Stimulated activated CD8-positive, alpha-beta memory T cell treated with anti-CD3 and anti-CD28 coated beads, Interleukin-4, amount 100 ng/mL, for 24 hours (primary cell): ENCODE measurements around the gene HIP1.
"Not testable (repeated sequence)": the region's sequence is repeated elsewhere in the genome, so short reads cannot be mapped to it uniquely, and the experiment has no call there.

Experiments used
- DNase-seq: peaks from one replicate; pipeline ENCODE4 v3.0.0-alpha.2; 2020; ENCODE audit warnings: low read depth

HIP1 gene

DNA sequence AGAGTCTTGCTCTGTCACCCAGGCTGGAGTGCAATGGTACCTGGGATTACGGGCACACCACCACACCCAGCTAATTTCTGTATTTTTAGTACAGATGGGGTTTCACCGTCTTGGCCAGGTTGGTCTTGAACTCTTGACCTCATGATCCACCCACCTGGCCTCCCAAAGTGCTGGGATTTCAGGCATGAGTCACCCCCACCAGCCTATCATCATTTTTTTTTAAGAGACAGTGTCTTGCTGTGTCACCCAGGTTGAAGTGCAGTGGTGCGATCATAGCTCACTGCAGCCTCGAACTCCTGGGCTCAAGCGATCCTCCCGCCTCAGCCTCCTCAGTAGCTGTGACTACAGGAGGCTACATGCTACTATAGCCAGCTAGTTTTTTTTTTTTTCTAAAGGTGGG, 56.7 kb downstream of the HIP1 start:
- not testable (repeated sequence) for DNase-seq

DNA sequence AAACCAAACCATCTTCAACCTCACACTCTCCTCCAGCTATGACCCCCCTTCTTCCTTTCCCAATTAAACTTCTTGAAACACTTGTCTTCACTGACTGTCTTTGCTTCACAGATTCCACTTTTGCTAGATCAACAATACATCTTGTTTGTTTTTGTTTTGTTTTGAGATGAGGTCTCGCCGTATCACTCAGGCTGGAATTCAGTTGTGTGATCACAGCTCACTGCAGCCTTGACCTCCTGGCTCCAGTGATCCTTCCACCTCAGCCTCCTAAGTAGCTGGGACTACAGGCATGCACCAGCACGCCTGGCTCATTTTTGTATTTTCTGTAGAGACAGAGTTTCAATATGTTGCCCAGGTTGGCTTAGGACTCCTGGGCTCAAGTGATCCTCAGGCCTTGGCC, 59.7 kb downstream of the HIP1 start:
- no peak for DNase-seq

DNA sequence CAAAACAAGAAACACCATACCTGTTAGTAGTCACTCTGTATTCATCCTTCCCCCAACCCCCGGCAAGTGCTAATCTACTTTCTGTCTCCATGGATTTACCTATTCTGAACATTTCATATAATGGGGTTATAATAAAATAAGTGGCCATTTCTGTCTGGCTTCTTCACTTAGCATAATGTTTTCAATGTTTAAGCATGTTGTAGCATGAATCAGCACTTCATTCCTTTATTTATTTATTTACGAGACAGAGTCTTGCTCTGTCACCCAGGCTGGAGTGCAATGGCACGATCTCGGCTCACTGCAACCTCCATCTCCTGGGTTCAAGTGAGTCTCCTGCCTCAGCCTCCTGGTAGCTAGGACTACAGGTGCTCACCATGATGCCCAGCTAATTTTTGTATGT, 69.2 kb downstream of the HIP1 start:
- DNase-seq, result no peak

DNA sequence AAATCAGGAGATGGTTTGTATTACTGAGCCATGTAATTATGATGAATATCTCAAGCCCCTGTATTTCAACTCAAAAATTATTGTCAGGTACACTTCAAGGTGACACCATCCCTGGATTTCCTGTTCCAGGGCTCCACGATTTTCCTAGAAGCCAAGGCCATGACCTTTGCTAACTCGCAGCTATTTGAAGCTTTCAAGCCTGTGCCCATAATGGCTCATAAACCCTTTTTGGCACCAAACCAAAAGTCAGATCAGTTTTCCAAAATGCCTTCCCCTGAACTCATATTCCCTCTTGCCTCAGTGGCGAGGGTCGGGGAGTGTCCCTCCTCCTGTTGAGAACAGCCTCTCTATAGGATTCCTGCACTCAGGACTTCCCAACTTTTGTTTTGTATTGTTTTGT, 70.8 kb downstream of the HIP1 start:
- no peak for DNase-seq

DNA sequence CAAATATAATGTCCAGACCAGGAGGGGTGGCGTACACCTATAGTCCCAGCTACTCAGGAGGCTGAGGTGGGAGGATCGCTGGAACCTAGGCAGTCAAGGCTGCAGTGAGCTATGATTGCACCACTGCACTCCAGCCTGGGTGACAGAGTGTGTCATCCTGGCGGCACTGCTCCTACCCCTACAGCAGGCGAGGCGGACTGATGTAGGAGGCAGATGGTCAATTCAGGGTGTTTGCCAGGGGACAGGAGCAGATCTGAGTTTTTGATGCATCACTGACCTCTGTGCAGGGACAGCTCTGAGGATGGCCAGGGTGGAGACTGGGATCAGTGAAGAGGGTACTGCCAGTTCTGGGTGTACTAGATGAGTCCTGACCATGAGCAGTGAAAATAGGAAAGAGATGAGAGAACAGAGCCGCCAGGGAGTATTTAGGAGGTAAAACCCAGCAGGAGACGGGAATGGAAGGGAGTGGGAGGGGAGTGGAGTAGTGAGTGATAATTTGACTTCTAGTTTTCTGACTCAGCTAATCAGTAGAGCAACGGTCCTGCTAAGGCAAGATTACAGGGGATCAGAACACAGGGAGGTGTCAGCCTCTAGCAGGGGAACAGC, 75.3 kb downstream of the HIP1 start:
- DNase-seq, result no peak

DNA sequence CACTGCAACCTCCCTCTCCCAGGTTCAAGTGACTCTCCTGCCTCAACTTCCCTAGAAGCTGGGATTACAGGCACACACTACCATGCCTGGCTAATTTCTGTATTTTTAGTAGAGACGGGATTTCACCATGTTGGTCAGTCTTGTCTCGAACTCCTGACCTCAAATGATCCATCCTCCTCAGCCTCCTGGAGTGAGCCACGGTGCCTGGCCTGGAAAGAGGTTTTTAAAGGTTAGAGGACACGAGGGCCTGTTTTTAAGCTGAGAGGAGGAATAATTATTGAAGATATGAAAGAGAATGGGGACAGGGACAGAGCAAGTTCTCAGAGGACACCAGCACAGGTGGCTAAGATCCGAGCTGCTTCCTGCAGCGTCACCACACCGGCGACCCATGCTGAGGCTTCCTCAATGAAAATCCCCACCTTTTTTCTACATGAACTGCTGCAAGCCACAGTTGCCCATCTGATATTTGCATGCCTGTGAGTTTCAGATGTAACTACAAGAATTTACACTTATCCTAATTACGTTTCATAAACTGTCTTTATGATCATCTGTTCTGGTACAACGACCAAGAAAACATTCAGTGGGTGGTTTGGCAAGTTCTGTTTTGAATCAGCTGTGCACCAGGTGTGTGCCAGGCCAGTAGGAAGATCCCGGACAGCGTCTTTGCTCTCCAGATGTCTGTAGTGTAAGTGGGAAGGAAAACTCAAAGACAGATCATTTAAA, 76.0 kb downstream of the HIP1 start:
- DNase-seq, result no peak

DNA sequence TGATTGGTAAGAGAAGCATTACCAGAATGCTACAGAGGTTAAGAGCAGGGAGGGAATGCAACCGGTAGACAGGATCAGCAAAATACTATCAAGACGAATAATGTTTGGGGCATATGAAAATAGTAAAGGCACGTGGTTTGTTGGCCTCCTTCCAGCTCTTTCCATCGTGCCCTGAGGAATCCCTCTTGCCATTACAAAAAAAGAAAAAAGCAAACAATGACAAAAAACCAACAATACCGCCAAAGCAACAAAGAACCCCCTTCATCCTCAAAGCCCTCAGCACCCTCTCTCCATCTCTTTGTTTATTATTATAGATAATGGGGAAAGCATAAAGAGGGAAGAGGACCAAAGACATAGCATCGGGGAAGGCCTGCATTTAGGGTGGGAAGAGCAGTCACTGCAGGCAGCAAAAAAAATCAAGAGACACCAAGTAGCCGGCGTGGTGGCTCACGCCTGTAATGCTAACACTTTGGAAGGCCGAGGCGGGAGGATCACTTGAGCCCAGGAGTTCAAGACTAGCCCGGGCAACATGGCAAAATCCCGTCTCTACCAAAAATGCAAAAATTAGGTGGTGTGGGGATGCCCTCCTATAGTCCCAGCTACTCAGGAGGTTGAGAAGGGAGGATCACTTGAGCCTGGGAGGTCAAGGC, 78.0 kb downstream of the HIP1 start:
- DNase-seq, result no peak

DNA sequence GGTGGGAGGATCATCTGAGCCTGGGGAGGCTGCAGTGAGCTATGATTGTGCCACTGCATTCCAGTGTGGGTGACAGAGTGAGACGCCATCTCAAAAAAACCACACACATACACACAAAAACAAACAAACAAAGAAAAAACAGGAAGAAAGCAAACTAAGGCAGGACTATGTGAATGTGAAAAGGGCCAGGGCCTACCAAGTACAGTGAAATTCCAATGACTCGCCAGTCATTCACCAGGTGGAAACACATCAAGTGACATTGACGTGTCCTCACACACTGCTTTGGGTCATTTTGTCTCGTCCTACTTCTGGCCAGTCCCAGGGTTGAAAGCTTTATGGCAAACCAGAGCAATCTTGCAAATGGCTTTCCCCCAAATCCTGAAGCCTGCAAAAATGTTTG, 79.9 kb downstream of the HIP1 start:
- no peak for DNase-seq

DNA sequence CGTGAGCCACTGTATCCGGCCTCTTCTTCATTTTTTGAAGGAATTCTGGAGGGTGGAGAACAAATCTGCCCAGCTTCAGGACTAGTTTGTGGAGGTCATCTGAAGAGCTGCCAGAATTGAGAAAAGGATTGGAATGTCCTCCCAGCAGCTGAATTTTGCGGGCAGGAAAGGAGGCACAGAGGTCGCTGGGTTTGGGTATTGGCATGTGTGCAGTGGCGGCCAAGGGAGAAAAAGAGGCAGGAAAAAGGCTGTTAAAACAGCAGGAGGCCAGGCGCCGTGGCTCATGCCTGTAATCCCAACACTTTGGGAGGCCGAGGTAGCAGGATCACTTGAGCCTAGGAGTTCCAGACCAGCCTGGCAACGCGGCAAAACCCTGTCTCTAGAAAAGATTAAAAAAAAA, 80.4 kb downstream of the HIP1 start:
- no peak for DNase-seq

DNA sequence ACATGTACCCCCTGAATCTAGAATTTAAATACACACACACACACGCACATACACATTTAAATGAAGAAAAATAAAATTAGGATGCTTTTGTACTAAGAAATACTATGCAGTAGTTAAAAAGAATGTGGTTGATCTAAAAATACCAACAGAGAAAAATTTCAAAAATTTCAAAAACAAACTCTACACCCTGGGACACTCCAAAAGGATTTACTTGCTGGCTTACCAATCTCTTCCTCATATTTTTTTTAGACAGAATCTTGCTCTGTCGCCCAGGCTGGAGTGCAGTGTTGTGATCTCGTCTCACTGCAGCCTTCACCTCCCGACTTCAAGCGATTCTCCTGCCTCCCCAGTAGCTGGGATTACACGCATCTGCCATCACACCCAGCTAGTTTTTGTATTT, 80.9 kb downstream of the HIP1 start:
- DNase-seq, result no peak

DNA sequence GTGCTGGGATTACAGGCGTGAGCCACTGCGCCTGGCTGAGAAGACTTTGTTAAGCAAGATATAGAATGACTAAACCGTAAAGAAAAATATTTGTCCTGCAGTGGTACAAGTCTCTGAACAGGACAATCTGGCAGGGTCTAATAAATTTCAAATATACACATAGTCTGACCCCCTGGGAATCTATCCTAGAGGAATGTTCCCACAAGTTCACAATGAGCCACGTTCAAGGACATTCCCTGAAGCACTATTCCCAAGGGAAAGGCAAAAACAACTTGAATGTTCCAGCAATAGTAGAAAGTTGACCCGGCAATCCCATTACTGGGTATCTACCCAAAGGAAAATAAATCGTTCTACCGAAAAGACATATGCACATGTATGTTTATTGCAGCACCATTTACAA, 82.0 kb downstream of the HIP1 start:
- DNase-seq, result no peak

DNA sequence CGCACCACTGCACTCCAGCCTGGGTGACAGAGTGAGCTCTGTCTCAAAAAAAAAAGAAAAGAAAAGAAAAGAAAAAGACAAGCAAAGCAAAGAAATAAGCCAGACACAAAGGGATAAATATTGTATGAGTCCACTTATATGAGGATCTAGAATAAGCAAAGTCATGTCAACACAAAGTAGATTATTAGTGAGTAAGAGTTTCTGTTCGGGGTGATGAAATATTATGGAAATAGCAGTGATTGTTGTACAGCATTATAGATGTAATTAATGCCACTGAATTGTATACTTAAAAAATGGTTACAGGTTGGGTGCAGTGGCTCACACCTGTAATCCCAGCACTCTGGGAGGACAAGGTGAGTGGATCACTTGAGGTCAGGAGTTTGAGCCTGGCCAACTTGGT, 83.2 kb downstream of the HIP1 start:
- DNase-seq, result no peak

DNA sequence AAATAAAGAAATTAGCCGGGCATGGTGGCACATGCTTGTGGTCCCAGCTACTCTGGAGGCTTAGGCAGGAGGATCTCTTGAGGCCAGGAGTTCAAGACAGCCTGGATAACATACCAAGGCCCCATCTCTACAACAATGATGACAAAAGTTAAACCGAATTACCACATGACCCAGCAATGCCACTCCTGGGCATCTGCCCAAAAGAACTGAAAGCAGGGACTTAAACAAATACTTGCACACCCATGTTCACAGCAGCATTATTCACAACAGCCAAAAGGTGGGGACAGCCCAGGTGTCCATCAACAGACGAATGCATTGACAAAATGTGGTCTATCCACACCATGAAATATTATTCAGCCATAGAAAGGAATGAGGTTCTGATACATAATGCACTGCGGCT, 83.9 kb downstream of the HIP1 start:
- DNase-seq, result no peak

DNA sequence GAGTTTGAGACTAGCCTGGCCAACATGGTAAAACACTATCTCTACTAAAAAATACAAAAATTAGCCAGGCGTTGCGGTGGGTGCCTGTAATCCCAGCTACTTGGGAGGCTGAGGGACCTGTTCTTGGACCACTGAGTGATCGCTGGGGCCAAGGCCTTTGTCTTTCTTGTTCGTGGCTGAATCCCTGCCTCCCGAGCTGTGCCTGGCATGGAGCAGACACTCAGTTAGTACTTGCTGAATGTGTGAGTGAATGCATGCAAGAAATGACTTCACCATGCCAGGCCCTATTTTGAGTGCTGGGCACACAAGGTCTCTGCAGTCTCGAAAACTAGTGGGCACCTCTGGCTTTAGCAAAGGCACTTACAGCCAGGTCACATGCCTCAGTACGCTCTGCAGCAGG, 85.1 kb downstream of the HIP1 start:
- DNase-seq, result no peak

DNA sequence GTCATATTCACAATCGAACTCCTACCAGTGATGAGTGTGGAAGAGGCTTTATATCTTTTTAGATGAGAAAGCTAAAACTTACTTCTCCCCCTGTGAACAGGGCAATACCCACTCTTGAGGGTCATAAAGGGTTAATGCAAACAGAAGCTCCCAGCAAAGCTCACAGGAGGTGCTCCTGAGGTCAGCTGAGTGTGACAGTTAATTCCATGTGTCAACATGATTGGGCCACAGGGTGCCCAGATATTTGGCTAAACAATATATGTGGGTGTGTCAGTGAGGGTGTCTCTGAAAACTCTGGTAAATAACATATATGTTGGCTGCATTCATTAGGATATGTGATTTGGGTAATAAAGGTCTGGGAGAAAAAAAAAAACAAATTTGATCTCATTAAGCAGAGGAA, 86.0 kb downstream of the HIP1 start:
- DNase-seq, result no peak

DNA sequence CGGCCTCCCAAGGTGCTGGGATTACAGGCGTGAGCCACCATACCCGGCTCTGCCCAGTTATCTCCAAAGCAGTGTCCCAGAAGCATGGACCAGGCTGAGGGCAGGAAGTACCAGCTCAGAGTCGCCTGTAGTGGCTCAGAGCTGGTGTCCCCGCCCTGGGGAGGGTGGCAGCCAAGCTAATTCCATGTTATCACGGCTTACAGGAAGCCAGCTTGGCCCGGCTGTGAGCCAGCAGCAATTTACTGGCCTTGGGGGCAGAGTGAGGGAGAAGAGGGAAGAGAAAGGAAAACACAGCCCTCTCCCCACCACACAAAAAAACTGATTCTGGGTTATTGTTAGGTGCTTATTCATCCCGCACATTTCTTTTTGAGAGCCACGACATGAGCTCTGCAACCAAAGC, 88.1 kb downstream of the HIP1 start:
- DNase-seq, result no peak

DNA sequence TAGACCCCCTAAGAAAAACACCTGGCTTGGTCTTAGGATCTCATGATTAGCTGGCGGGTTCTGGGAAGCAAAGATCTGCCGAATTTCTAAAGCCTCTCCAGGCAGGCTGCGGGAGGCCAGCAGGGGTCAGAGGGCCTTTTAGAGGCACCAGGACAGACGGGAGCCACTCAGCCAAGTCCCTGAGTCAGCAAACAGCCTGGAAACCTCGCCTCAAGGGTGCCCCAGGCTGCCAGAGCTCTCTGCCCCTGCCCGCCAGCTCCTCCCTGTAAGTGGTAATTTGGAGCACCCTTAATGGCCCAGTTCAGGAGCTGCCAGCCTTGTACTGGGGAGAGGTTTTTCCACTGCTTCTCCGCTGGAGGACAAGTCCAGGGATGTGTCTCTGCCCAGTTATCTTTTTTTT, 88.7 kb downstream of the HIP1 start:
- DNase-seq, result no peak

DNA sequence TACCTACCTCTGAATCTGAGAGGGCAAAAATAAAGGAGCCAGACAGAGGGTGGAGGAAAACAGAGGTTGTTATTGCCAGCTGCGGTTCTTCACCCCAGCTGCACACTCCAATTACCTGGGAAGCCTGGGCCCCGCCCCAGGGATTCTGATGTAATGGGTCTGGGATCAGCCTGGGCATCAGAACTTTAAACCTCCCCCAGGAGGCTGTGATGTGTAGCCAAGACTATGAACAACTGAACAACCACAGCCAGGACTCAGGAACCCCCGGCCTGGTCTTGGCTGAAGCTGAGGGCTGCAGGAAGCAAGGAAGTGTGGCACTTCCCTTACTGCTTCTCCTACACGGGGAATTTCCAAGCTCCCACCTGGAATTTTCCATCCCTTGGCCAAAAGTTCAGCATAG, 89.3 kb downstream of the HIP1 start:
- no peak for DNase-seq

DNA sequence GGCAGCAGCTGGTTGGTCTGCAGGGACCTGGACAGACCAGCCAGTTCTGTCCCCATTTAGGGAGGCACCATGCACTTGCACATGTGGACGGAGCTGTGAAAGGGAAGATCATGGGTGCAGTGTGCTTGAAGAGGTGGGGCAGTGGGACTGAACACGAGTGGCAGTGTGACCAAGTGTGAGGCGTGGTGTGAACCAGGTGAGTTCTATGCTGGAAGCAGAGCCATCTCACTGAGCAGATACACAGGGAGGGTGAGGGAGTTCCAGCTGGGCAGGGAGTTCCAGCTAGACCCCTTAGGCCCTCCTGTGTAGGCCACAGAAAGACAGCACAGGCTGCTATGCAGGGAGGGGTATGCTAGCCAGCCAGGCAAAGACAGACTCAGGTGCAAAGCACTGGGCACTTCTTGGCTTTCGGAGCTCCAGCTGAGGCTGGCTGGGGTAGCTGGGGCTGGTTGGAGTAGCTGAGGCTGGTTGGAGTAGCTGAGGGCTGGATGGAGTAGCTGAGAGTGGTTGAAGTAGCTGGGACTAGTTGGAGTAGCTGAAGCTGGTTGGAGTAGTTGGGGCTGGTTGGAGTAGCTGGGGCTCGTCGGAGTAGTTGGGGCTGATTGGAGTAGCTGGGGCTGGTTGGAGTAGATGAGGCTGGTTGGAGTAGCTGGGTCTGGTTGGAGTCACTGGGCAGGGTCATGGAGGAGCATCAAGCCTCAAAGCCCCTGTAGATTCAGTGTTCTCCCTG, 90.9 kb downstream of the HIP1 start:
- DNase-seq, result no peak

DNA sequence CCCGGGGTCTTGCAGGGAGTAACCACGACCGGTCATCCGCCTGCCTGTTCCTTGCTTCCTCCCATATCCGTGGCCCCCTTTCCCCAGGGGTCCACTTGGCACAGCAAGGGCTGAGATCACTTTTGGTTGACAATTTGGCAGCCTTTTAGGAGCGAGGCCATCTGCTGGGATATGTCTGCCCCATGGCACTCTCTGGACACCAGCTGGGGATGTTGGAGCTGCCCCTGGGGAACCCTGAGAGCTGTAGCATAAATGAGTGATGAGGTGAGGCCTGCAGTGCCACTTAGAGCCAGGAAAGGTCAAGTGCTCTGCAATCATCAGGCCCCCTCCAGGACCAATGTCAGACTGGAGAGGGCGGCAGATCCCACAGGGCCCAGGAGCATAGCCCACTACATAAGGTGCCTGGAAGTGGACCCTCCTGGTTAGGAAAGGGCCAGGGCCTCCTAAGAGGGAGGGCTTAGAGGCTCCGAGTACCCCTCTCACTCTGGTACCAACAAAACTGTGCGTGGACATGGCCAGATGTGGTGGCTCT, 92.1 kb downstream of the HIP1 start:
- DNase-seq, result no peak

DNA sequence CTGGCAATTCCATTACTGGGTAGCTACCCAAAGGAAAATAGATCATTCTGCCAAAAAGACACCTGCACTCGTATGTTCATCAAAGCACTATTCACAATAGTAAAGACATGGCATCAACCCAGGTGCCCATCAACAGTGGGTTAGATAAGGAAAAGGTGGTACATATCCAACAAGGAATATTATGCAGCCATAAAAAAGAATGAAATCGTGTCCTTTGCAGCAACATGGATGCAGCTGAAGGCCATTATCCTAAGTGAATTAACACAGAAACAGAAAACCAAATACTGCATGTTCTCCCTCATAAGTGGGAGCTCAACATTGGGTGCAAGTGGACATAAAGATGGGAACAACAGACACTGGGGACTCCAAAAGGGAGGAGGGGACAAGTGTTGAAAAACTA, 93.2 kb downstream of the HIP1 start:
- no peak for DNase-seq

DNA sequence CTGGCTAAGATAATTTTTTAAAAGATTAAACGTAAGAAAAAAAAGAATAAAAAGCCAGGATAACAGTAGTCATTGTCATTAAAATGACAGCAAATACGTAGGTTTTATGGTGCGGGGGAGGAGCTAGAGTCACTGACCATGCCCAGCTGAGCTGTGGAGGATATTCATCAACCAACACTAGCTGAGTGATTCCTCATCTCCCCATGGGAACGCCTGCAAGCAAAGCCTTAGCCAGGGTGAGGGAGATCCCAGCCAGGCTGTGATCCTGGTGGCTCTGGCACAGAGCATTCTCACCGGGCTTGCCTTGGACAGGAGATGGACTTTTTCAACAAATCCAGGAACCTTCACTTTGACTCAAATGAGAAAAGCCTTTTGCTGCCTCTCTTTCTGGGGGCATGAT, 94.2 kb downstream of the HIP1 start:
- no peak for DNase-seq
